Islet of Langerhans (tissue), 1 donor: ENCODE measurements around the gene TOB2.
A peak's percentile ranks its signal among the peaks of the same experiment; 100 is the strongest.
"Not testable (repeated sequence)": the region's sequence is repeated elsewhere in the genome, so short reads cannot be mapped to it uniquely, and the experiment has no call there.

Source experiments
- FAIRE-seq: peaks from one replicate; lab custom pipeline; 2011; peaks lifted over from hg19 to GRCh38; lab: Jason Lieb, UNC

Gene TOB2

DNA sequence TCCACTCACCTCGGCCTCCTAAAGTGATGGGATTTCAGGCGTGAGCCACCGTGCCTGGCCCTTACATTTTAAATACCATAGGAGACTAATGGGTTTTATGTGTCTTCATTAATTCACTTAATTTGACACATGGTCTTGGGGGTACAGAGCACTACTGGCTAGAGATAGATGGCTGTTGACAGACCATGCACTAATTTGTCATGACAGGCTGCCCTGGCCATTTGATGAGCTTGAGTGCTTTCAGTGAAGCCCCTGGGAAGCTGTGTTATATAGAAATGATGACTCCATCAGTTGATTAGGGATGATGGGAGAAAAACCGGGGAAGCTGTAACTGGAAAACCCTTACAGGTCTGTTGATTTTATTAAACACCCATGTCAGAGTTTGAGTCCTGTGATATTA, 15.3 kb upstream of the TOB2 start:
- FAIRE-seq = no peak

- not testable (repeated sequence) for FAIRE-seq
Observed at GRCh38 chr22:41460071-41460470, 13.5 kb upstream of the TOB2 start.

- no peak for FAIRE-seq
Observed at GRCh38 chr22:41459431-41459830, 12.8 kb upstream of the TOB2 start.

DNA sequence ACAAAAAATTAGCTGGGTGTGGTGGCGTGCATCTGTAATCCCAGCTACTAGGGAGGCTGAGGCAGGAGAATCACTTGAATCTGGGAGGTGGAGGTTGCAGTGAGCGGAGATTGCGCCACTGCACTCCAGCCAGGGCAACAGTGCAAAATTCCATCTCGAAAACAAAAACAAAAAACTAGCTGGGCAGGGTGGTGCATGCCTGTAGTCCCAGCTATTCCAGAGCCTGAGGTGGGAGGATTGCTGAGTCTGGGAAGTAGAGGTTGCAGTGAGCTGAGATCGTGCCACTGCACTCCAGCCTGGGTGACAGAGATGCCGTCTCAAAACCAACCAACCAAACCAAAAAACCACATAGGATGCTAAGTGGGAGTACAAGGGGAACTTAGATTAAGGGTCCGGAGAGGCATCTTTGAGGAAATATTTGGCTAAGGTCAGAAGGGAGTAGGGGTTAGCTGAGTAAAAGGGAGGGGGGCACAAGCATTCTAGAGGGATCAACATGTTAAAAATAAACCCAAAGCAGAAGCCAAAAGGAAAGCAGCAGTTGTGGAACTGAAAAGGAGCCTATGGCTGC, 11.6 kb upstream of the TOB2 start:
- no peak for FAIRE-seq

DNA sequence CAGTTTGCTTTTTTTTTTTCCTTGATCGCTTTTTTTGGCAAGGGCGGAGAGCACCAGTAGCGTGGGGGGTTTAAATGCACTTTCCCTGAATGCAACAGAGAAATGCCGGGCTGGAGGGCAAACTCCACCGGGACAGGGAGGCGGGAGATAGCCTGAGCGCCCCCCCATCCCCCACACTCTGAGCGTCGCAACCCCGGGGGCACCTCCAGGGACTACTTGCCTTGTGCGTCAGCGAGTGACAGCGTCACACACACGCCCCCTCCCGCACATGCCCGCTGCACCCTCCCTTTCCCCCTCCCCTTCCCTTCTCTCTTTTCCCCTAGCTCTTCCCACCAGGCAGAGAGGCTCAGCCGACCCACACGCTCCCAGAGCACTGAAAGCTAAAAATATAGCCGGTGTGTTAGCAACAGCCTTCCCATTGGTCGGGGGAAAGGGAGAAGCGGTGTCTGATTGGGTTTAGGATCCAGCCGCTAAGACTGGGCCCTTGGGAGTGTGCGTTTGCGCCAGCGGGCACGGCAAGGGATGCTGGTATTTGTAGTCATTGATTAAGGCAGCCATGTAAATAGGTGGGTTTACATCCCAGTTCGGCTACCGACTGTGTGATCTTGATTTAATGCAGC, 1.7 kb upstream of the TOB2 start:
- peak; percentile 96 for FAIRE-seq

- FAIRE-seq = no peak
Observed at GRCh38 chr22:41447435-41448188, 1.0 kb upstream of the TOB2 start.

DNA sequence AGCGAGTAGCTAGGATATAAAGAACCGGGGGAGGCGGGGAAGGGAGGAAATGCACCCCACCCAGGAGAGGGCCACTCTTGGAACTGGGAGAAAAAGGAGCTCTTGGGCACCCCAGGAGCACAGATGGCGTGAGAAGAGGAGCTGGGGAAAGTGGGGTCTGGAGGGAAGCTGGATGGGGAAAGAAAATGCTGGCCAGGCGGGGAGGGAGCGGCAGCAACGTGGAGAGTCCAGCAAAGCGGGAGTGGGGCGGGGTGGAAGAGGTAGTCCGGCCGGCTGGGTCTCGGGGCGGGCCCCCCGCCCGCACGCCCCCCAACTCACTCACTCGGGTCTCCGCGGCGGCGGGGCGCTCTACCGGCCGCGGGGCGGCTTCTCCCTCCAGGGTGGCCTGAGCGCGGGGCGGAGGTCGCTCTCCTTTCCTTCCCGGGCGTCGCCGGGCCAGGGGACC, 522 bp downstream of the TOB2 start:
- FAIRE-seq = no peak

DNA sequence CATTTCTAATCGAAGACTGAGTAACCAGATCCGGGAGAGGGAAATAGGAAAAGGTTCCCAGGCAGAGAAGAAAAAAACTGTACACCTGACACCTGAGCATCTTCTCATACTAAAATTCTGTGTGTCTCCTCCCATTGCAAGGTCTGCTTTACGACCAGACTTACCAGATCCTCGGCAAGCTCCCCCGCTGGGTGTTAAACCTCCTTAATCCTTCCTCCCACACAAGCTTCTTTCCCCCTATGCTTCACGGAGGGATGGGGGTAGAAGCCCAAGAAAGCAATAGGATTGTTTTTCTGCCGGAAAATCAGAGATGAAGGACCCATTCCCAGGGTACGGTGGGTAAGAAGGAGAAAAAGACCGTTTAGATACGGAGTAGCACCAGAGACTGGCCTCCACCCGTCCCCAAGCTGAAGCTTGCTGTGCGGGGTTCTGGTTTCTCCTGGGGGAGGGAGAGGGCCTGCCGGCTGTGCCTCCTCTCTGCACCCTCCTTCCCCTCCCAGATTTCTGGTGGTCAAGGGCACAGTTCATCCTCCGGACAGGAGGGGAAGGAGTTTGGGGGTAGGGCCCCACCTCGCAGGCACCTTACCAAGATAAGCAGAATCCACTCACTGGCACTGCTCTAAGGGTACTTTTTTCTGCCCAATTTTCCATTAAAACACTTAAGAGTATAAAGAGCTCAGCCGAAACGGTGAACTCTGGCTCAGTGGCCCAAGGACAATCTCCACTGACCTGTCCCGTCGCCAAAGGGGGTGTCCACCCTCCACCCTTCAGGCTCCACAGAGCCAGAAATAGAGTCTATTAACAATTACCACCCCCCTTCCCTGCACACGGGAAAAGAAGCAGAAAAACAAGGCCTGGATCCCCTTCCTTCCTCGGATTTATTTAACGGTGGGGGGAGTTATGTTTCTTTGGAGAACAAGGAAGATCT, 1.2 kb downstream of the TOB2 start:
- FAIRE-seq = no peak

DNA sequence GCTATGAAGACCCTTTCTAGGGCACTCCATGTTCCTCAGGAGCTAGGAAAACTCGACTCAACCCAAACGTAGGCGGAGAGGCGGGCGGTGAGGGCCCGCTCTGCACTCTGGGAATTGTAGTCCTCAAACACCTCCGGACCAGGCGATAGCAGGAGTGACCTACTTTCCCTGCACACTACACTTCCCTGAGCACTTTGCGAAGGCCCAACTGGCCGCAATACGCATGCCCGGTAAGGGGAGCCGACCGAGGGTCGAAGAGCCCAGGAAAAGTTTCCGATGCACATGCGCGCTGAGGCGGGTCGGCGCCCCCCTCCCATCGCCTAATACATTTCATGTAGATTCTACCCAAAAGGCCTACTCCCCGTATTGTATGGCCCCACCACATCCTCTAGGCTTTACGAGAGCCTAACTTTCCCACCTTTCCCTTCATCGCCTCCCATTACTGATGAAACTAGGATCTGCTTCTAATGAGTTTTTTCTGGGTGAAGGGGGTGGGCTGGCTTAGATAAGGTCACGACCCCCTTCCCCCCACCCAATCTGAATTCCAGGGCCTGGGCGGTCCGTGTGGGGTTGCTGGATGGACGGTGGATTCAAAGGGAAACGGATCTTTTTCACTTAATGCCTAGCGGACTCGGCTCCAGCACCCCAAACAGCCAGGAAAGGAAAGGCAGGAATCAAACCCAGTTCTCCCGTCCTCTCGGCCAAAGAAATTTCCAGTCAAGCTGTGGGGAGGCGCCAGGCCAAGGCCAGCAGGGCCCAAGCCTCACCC, 2.1 kb downstream of the TOB2 start:
- no peak for FAIRE-seq

- no peak for FAIRE-seq
Observed at GRCh38 chr22:41442240-41442792, 4.3 kb downstream of the TOB2 start.

DNA sequence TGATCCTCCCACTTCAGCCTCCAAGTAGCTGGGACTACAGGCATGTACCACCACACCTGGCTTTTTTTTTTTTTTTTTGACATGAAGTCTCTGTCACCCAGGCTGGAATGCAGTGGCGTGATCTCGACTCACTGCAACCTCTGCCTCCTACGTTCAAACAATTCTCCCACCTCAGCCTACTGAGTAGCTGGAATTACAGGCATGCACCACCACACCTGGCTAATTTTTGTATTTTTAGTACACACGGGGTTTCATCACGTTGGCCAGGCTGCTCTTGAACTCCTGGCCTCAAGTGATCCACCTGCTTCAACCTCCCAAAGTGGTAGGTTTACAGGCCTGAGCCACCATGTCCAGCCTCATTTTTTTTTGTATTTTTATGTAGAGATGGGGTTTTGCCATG, 6.1 kb downstream of the TOB2 start:
- not testable (repeated sequence) for FAIRE-seq

GRCh38 chr22:41437198-41437597, 9.4 kb downstream of the TOB2 start:
- no peak for FAIRE-seq

DNA sequence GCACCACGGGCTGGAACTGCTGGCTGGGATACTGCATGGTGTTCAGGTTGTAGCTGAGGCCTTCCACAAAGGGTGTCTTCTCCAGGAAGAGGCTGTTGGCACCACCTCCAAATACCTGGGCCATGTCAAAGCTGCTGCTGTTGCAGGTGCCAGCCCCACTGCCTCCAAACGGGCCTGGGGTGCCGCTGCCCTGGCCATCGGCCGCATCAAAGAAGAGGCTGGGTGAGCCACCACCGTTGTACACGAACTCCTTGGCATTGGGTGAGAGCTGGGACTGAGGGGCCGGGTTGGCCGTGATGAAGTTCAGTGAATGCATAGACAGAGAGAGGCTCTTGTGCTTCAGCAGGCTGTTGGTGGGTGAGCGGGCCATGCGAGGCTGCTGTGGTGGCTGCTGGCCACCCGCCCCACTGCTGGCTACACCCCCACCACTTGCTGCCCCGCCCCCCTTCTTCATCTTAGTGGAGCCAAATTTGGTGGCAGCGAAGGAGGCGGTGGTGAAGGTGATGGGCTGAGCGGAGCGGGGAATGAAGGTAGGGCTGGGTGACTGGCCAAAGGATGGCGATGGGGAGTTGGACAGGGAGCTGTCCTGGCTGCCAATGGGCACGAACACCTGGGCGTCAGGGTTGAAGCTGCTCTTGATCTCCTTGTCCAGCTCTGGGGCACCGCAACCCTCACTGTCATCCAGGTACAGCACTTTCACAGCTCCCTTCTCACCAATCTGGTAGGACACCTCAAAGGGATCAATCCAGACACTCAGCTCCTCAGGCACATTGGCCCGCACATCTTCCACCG, 10.1 kb downstream of the TOB2 start:
- no peak for FAIRE-seq

DNA sequence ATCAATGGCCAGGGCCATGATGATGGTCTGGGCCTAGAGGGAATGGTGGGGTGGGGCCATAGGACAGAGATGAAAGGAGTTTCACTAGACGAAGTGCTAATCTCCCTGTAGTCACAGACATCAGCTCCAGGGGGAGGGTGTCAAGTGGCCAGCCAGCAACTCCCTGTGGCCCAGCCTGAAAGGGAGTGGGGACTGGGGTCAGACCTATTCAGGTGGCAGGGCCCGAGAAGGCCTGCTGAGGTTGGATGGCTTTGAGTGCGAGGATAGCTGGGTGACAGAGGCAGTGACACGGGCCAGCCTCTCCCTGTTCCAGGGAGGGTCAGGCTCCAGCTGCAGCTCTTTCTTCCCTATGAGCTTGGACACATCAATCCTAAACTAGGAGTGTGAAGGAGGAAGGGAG, 11.0 kb downstream of the TOB2 start:
- no peak for FAIRE-seq

DNA sequence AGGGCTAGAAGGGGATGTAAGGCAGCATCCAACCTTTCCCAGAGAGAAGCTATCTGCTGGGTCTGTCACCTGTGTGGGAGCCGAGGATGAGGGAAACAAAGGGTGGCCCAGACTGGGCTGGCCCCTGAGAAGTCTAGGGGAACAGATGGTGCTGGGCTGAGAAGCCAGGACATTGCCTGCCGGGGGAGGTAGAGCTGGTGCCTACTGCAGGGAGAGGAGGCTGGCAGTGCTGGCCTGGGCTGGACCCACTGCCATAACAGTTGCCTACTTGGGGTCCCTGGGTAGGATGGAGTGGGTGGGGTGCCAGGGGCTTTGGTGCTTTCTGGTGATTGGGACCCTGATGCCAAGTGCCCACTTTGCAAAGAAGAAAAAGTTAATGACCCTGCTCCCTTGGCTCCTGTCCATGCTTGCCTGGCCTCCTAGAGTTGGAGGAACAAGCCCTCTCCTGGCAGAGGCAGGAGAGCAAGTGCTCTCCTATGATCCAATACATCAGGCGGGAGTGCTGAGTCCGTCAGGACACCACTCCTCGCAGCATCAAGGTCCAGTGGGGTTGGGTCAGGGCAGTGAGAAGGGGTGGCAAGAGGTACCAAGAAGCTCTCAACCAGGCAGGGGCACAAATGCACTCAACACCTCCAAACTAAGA, 12.1 kb downstream of the TOB2 start:
- FAIRE-seq = not testable (repeated sequence)

DNA sequence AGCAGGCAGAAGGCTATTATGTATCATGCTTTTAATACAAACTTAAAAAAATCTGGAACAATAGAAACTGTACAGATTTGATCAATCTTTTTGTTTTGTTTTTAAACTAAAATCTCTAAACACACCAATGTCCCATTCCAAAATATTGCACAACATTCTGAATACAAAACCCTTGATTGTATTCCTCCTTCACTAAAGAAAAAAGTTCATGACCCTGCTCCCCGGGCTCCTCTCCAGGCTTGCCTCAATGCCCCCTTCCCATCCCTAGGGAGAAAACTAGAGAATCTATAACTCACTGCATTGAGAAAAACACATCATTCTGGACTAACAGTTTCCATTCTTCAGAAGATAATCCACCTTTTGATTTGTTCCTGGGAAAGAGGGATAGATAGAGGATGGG, 13.1 kb downstream of the TOB2 start:
- not testable (repeated sequence) for FAIRE-seq

DNA sequence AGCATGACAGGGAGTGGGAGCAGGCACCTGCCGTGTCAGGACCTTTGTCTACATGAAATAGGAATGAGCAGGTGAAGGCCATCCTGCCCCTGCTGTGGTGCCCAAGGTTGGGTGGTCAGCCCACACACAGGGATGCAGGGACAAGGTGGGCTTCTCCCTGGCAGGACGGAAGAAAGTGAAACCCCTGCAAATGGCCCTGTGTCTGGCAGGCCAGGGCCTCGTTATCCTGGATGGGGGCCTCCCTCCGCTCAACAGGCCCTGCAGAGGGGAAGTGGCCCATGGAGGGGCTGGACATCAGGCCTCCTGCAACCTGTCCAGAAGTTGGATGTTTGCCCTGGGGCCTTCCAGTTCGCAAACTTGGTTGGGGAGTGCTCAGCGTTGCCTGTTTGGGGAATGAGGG, 14.9 kb downstream of the TOB2 start:
- no peak for FAIRE-seq

- FAIRE-seq = no peak
Observed at GRCh38 chr22:41429951-41430332, 16.7 kb downstream of the TOB2 start.

GRCh38 chr22:41429232-41429950, 17.2 kb downstream of the TOB2 start:
- no peak for FAIRE-seq
